Left forelimb (tissue), 1 donor: Measurements from ENCODE around the gene LCE2C.
"Not testable (repeated sequence)": the region's sequence is repeated elsewhere in the genome, so short reads cannot be mapped to it uniquely, and the experiment has no call there.

Experiments
- DNase-seq: peaks from one replicate; pipeline ENCODE4 v3.0.0-alpha.2; 2018; ENCODE audit warnings: low spot score

Gene LCE2C

GRCh38 chr1:152674983-152675382 lies at the start of gene LCE2C:
Gene LCE2C, plus strand, starts transcription at chr1:152675279. Its CDS starts 737 bp downstream, at chr1:152676016.
- DNase-seq: not testable (repeated sequence)

GRCh38 chr1:152626744-152627143 lies 48.3 kb upstream of the LCE2C start:
- no peak for DNase-seq

GRCh38 chr1:152630596-152630995 lies 44.5 kb upstream of the LCE2C start:
- DNase-seq: no peak

DNA sequence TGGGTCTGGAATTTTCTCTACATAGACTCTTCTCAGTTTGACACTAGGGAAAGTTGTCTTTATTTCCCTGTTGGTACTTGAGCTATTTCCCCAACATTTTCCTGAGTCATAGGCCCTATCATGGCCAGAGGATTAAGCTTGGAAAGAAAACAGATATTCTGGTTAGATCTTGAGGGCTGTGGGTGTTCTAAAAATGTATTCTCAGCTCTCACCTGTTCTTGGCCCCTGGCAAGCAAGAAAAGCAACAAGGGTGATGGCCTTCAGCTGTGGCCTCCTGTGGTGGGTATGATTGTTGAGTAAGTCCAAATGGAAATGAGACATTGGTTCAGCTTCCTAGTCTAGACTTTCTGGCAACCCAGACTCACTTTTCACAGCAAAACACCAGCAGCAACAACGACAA lies 34.7 kb upstream of the LCE2C start:
- no peak for DNase-seq

GRCh38 chr1:152643945-152644344 lies 31.1 kb upstream of the LCE2C start:
- DNase-seq: no peak

DNA sequence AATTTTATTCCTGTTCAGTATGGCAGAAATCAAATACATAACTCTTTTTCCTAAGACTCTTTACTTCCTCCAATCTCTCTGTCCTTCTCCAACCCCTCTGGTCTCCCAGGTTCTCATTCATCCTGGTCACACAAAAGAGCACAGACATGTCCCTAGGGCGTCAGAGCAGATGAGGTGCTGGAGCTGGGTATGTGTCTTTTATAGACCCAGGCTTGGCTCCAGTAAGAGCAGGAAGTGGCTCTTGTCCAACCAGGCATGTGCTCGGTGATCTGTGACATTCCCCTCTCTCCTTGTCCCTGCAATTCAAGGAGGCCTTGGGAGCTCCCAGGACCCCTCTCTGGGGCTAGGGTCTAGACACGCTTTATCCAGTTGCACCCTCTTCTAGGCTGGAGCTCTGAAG lies 29.9 kb upstream of the LCE2C start:
- DNase-seq: no peak

- no peak for DNase-seq
Measured at GRCh38 chr1:152646656-152647055, 28.4 kb upstream of the LCE2C start.

- no peak for DNase-seq
Measured at GRCh38 chr1:152654110-152654509, 21.0 kb upstream of the LCE2C start.

- DNase-seq: no peak
Measured at GRCh38 chr1:152656459-152656858, 18.6 kb upstream of the LCE2C start.

DNA sequence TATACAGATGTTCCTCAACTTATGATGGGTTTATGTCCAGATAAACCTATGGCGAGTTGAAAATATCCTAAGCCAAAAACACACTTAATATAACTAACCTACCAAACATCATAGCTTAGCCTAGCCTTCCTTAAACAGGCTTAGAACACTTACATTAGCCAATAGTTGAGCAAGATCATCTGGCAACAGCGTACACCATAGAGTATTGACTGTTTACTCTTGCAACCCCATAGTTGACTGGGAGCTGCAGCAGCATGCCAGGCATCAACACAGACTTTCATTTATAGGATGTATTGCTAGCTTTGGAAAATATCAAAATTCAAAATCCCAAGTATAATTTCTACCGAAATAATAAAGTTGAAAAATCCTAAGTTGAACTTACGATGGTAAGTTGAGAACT lies 17.4 kb upstream of the LCE2C start:
- no peak for DNase-seq

DNA sequence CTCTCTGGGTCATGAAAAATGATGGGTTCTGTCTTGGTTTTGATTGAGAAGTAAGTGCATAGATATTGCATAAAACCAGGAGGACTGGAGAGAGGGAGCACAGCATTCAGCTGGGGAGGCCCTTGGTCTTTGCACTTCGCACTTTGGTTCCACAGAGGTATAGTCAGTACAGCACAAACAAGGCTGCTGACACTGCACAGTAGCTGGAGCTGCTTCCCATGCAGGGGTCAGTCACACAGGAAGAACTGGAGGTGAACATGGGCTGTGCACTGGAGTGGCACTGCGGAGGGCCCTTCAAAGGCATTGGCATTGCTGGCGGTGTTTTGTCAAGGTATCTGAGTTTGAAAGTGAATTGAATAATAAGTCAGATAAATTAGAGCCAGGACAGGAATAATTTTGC lies 16.4 kb upstream of the LCE2C start:
- DNase-seq: no peak

DNA sequence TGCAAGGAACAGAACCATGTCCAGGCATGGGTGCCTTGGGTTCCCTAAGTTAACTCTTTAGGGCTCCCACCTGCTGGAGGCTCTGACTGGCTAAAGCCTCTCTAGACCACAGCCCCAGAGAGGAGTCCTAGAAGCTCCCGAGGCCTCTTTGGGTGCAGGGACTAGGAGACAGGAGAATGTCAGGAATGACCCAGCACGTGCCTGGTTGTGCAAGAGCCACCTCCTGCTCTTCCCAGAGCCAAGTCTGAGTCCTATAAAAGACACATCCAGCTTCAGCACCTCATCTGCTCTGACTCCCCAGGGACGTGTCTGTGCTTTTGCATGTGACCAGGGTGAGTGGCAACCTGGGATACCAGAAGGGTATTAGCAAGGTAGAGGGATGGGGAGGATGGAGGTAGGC lies 12.0 kb upstream of the LCE2C start, which contains the start of gene LCE2D:
Gene LCE2D, plus strand, starts transcription at position 283 of the 400 bp plus-strand sequence. CDS start 726 bp downstream, outside the sequence.
- no peak for DNase-seq

- not testable (repeated sequence) for DNase-seq
Measured at GRCh38 chr1:152666171-152666570, 8.9 kb upstream of the LCE2C start.

DNA sequence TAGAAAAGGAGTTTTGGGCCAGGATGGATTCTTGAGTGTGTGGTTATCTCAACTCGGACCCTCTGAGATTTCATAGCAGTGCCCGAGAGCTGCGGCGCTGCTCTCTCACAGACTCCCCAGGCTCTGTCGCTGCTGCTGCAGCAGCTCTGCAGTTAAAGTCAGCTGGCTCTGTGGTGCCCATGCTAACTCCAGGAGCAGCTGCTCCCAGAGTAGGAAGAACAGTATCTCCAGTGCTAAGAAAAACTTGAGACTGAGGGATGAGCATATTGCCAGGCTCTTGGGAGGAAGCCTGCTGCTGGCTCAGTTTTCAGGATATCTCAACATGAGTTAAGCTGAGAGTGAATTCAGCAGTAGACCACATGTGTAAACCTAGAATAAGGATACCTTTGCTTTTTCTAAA lies 7.4 kb upstream of the LCE2C start:
- DNase-seq: no peak

GRCh38 chr1:152673016-152673415 lies 2.1 kb upstream of the LCE2C start:
- no peak for DNase-seq

- no peak for DNase-seq
Measured at GRCh38 chr1:152679459-152679858, 4.4 kb downstream of the LCE2C start.

DNA sequence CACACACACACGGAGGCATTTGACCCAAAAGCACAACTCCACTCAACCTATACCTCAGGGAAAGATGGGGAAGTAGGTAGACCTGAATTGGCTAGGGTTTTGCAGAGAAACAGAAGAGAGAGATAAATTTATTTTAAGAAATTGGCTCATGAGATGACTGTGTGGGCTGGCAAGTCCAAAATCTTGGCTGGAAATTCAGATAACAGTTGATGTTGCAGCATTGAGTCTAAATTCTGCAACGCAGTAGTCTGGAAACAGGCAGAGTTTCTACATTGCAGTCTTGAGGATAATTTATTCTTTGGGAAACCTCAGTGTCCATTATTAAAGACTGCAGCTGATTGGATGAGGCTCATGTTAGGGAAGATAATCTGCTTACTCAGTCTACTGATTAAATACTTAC lies 6.5 kb downstream of the LCE2C start:
- DNase-seq: no peak

GRCh38 chr1:152683846-152684245 lies 8.8 kb downstream of the LCE2C start:
- no peak for DNase-seq

DNA sequence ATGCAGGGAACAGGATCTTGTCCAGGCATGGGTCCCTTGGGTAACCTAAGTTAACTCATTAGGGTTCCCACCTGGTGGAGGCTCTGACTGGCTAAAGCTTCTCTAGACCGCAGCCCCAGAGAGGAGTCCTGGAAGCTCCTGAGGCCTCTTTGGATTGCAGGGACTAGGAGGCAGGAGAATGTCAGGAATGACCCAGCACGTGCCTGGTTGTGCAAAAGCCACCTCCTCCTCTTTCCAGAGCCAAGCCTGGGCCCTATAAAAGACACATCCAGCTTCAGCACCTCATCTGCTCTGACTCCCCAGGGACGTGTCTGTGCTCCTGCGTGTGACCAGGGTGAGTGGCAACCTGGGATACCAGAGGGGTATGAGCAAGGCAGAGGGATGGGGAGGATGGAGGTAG lies 10.7 kb downstream of the LCE2C start, which contains the start of gene LCE2B:
Gene LCE2B, plus strand, starts transcription at position 301 of the 400 bp plus-strand sequence. CDS start 721 bp downstream, outside the sequence.
- not testable (repeated sequence) for DNase-seq

- DNase-seq: no peak
Measured at GRCh38 chr1:152697701-152698600, 22.9 kb downstream of the LCE2C start, which contains the start of gene LCE2A. Gene LCE2A, plus strand, starts transcription at chr1:152698345. Its CDS starts 557 bp downstream, at chr1:152698902.

GRCh38 chr1:152699746-152700145 lies 24.7 kb downstream of the LCE2C start:
- no peak for DNase-seq

DNA sequence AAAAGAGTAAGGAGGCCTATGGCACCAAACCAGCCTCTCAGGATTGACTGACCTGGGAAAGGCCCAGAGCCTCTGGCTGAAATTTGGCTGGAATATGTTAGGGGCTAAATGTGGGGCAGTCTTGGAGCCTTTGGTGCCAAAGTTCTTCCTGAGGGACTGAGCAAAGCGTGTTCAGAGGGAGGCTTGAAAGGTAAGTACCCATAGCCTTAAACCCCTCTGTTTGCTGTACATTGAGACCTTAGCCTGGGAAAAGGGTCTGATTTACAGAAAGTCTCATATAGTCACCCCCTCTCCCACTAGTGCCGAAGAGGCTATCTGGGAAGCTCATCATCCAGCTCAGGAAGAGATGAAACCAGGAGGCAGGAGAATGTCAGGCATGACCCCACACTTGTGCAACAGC lies 32.8 kb downstream of the LCE2C start, which contains the start of gene LCE4A:
Gene LCE4A, plus strand, starts transcription at position 301 of the 400 bp plus-strand sequence. CDS start 916 bp downstream, outside the sequence.
- no peak for DNase-seq

GRCh38 chr1:152718238-152718637 lies 43.2 kb downstream of the LCE2C start:
- DNase-seq: no peak
